ENCODE data around the gene AEBP1.

AEBP1 gene

DNA sequence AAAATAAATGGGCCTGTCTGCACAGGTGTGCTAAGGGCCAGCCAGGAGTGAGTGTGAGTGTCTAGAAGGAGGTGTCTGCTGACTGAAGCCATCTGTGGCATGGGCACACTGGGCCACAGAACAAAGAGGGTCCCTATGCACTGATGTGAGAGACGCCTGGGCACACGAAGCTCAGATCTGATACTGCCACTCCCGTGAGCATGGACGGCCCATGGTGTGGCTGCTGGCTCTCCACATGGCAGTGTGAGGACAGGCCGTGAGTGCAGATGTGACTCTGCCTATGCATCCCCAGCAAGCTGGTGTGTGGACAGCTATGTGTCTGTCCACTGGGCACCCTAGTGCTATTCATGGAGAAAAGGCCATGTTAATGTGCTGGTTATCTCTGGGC is 49.8 kb downstream of the AEBP1 start:
- H3K36me3 Mint-ChIP-seq = no peaks in the 10 kb centered on the region
- no peaks in the 10 kb centered on the region for H3K4me1 Mint-ChIP-seq (ENCODE audit: low read depth)
- no peak overlapping the region for H3K4me3 Mint-ChIP-seq
- H3K27me3 Mint-ChIP-seq = no peaks in the 10 kb centered on the region
- no peaks in the 10 kb centered on the region for H3K9me3 Mint-ChIP-seq (ENCODE audit: low read depth)
- no peak overlapping the region for H3K27ac Mint-ChIP-seq

GRCh38 chr7:44154703-44155102 is 50.6 kb downstream of the AEBP1 start:
- Mint-ChIP-seq H3K9me3 (ENCODE audit: low read depth) (no peaks in the 10 kb centered on the region), H3K36me3 (no peaks in the 10 kb centered on the region), H3K27me3 (no peaks in the 10 kb centered on the region), H3K4me3 (no peak overlapping the region), H3K4me1 (ENCODE audit: low read depth) (no peaks in the 10 kb centered on the region), H3K27ac (no peak overlapping the region)

GRCh38 chr7:44155191-44156185 is 51.3 kb downstream of the AEBP1 start:
- no peak overlapping the region for H3K27ac Mint-ChIP-seq
- H3K4me3 Mint-ChIP-seq = no peak overlapping the region
- no peaks in the 10 kb centered on the region for H3K4me1 Mint-ChIP-seq (ENCODE audit: low read depth)
- no peaks in the 10 kb centered on the region for H3K27me3 Mint-ChIP-seq
- H3K9me3 Mint-ChIP-seq (ENCODE audit: low read depth) = no peaks in the 10 kb centered on the region
- H3K36me3 Mint-ChIP-seq = no peaks in the 10 kb centered on the region

- H3K9me3 Mint-ChIP-seq (ENCODE audit: low read depth) = no peaks in the 10 kb centered on the region
- H3K27ac Mint-ChIP-seq = no peak overlapping the region
- no peaks in the 10 kb centered on the region for H3K4me1 Mint-ChIP-seq (ENCODE audit: low read depth)
- H3K36me3 Mint-ChIP-seq = no peaks in the 10 kb centered on the region
- no peaks in the 10 kb centered on the region for H3K27me3 Mint-ChIP-seq
- no peak overlapping the region for H3K4me3 Mint-ChIP-seq
Observed at GRCh38 chr7:44156453-44157010, 52.4 kb downstream of the AEBP1 start.

DNA sequence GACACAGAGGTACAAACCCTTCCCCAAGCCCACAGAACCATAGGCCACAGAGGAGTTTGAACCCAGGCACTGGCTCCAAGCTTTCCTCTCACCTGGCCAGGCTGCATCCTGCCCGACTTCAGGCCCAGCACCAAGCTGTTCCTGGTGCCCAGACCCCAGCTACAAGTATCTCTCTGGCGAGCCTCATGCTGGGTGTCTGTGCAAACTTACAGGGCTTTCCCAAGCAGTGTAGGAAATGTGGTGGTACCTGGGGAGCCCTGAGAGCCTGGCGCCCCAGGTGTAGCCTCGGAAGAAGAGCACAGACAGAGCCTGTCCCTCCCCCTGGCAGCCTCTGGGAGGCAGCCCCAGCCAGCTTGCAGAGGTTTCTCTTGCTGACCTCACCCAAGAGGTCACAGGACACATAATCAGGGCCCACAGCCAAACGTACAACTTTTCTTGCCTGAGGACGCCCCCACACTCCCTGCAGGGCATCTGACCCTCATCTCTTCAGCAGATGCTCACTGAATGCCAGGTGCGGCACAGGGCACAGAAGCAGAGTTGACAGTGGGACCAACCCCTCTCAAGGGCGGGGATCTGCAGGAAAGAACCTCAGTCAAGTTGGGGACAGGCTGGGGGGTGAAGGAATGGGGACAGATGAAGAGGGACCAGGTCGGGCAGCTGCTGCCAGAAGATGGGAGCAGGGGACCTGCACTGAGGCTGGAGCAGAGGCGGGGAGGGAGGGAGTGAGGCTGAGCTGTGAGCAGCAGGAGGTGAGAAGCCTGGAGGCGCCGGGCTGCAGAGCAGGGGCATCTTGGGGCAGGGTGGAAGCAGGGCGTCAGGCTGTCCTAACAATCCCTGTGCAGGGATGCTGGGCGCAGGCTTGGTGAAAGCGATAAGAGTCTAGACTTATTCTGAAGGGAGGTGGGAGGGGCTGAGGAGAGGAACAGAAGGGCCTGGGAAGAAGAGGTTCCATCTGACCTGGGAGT is 53.3 kb downstream of the AEBP1 start:
- Mint-ChIP-seq H3K27me3 (no peaks in the 10 kb centered on the region), H3K27ac (no peak overlapping the region), H3K4me1 (ENCODE audit: low read depth) (no peaks in the 10 kb centered on the region), H3K9me3 (ENCODE audit: low read depth) (no peaks in the 10 kb centered on the region), H3K36me3 (no peaks in the 10 kb centered on the region), H3K4me3 (no peak overlapping the region)

DNA sequence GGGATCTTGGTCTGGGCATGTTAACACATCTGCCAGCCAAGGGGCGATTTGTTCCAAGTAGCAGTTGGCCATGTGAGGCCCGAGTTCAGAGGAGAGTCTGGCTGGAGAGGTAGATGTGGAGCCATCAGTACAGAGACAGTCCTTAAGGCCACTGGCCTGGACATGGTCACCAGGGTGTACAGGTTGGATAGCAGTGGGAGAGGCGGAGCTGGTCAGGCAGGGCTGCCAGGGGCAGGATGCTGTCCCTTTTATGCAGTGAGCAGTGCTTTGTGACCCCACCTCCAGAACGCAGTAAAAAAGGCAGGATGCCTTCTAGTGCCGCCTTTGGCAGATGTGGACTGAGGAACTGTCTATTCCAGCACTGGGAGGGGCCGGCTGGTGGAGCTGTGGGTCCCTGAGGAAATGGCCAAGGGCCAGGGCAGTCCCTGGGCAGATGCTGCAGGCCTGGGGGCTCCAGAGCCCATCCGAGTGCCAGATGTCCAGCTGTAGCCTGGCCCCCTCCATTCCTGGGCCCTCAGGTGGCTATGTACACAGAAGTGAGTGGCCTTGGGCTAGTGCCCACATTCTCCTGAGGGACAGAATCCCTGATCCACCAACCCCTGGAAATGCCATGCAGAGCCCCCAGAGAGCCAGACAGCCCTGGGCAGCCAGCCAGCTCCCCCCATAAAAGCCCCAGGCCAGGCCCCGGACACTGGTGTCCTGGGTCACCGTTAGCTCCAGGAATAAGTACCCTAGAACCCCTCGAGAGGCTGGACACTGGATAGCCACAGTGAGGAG is 54.1 kb downstream of the AEBP1 start:
- Mint-ChIP-seq H3K9me3 (ENCODE audit: low read depth) (no peaks in the 10 kb centered on the region), H3K4me1 (ENCODE audit: low read depth) (no peaks in the 10 kb centered on the region), H3K36me3 (no peaks in the 10 kb centered on the region), H3K27ac (no peak overlapping the region), H3K4me3 (no peak overlapping the region), H3K27me3 (no peaks in the 10 kb centered on the region)

DNA sequence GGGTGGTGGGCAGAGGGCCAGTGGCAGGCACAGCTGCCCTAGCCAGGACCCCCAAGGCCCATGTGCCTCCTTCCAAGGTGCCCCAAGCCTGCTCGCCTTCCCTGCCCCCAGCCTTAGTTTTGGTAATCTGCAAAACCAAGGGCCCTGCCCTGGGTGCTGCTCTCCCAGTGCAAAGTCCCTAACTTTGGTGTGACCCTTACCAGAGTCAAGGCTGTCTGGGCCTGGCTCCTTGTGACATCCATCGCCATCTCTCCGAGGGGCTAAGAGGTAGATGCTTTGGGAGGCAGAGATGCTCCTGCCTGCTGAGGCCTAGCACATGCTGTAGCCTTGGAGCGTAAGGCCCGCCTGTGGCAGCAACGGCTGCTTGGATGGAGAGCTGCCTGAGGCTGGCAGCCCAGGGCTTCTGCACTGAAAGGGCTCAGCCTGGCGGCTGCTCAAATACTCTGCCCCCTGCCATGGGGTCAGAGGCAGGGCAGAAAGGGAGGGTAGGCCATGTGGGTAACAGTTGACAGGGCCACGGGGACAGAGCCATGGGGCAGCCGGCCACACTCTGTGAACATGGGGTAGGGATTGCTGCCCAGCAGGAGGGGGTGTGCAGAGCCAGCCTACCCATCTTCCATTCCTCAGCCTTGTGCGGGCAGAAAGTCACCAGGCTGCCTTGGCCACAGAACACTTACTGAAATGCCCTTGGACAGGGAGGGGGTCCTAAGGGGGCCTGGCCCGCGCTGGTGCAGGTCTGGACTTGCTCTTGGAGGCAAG is 54.9 kb downstream of the AEBP1 start:
- Mint-ChIP-seq H3K4me3 (no peak overlapping the region), H3K27me3 (no peaks in the 10 kb centered on the region), H3K36me3 (no peaks in the 10 kb centered on the region), H3K9me3 (ENCODE audit: low read depth) (no peaks in the 10 kb centered on the region), H3K4me1 (ENCODE audit: low read depth) (no peaks in the 10 kb centered on the region), H3K27ac (no peak overlapping the region)

DNA sequence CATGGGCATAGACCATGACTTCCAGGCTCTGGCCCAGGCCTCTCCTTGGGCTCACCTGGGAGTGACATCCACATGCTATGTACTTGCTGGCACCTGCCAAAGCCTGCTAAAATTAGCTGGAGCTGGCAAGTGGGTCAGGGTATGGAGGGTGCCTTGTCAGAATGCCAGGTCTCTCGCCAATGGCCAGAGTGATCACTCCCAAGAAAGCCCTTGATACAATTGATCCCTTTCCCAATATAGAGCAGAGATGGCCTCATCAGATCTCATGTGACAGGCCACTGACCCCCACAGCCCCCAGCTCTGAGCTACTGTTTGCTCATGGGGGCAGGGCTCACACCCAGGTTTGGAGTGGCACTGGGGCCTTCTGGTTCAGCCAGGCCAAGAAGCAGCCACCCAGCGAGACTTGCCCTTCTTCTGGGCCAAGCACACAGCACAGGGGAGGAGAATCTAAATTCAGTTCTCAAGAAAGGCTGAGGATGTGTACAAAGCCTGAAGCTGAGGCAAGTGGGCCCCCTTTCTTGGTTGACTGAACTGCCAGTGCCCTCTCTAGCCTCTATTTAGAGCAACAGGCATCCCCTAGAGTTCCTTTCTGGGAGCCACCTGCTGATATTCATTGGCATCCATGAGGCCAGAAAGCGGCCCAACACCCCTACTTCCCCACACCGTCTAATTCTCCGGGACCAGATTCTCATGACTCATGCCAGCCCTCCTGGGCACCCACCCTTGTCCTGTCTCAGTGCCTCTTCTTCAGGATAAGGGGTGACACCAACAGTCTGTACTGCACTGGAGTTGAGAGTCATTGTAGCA is 55.9 kb downstream of the AEBP1 start:
- H3K4me3 Mint-ChIP-seq = no peak overlapping the region
- no peaks in the 10 kb centered on the region for H3K36me3 Mint-ChIP-seq
- peaks cover 6% of the 10 kb centered on the region for H3K9me3 Mint-ChIP-seq (ENCODE audit: low read depth)
- no peaks in the 10 kb centered on the region for H3K27me3 Mint-ChIP-seq
- H3K27ac Mint-ChIP-seq = no peak overlapping the region
- no peaks in the 10 kb centered on the region for H3K4me1 Mint-ChIP-seq (ENCODE audit: low read depth)

GRCh38 chr7:44161371-44161770 is 57.2 kb downstream of the AEBP1 start:
- Mint-ChIP-seq H3K27me3 (no peaks in the 10 kb centered on the region), H3K4me1 (ENCODE audit: low read depth) (no peaks in the 10 kb centered on the region), H3K4me3 (no peak overlapping the region), H3K9me3 (ENCODE audit: low read depth) (peaks cover 6% of the 10 kb centered on the region), H3K36me3 (no peaks in the 10 kb centered on the region), H3K27ac (no peak overlapping the region)

DNA sequence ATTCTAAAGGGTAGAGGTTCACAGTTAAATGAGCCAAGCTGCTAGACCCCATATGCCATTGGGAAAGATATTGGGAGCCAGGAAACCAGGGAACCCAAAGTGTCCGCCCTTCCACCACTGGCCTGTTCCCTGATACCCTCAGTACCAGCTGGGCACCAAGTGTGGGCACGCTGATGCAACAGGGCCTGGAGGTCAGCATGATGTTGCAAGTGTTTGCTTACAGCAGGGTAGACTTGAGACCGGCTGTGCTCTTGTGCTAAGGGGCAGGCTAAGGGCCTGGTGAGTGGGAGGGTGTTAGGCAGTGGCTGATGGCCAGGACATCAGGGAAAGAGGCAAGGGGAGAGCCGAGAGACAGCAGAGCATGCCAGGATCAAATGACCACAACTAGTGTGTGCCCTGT is 58.0 kb downstream of the AEBP1 start:
- no peak overlapping the region for H3K4me3 Mint-ChIP-seq
- H3K4me1 Mint-ChIP-seq (ENCODE audit: low read depth) = peaks cover under 1% of the 10 kb centered on the region

DNA sequence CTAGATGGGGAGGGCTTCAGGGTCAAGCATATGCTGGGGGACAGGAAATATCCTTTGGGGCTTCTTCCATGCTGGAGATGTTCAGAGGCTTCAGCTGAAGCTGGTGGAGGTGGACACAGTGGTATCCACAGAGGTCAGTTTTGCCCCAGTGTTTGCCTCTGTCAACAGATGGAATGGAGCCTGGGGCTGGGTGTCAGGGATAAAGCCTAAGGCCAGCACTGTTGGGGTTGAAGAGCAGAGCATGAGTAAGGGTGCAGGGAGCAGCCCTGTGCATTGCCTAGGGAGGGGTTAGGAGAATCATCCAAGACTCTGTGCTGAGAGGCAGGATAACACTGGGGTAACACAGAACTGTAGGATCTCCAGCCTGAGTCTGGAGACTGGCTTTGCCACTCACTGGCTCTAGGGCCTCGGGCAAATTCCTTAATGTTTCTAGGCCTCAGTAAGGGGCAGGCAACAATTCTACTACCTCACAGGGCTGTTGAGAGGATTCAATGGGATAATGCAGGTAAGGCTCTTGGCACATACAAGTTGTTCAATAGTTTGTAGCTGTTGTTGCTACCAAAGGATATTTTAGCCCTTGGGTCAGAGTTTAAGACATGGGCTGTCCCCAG is 58.7 kb downstream of the AEBP1 start:
- Mint-ChIP-seq H3K9me3 (ENCODE audit: low read depth) (peaks cover 6% of the 10 kb centered on the region), H3K36me3 (no peaks in the 10 kb centered on the region), H3K4me1 (ENCODE audit: low read depth) (peaks cover 8% of the 10 kb centered on the region), H3K4me3 (no peak overlapping the region), H3K27ac (no peak overlapping the region), H3K27me3 (no peaks in the 10 kb centered on the region)

More for the DNA sequence above, 58.0 kb downstream of the AEBP1 start:
- Mint-ChIP-seq H3K27me3 (no peaks in the 10 kb centered on the region), H3K9me3 (ENCODE audit: low read depth) (peaks cover 6% of the 10 kb centered on the region), H3K27ac (no peak overlapping the region), H3K36me3 (no peaks in the 10 kb centered on the region)

DNA sequence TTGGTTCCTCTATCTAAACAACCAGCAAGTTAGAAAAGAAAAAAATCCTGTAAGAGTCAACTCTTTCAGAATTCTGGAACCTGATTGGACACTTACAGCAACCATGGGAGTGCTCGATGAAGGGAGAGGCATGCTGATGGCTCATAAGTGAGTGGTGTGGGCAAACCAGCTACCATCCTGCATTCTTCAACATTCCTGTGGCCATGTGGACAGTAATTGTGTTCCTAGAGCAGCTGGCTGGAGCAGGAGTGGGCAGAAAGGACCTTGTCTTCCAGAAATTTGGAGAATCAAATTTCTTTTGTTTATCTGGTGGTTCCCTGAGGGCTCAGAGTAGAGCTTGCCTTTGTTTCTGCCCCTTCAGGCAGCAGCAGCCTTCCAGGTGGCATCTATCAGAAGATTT is 59.4 kb downstream of the AEBP1 start:
- no peaks in the 10 kb centered on the region for H3K27me3 Mint-ChIP-seq

More for the DNA sequence above, 59.4 kb downstream of the AEBP1 start:
- H3K36me3 Mint-ChIP-seq = no peaks in the 10 kb centered on the region
- no peak overlapping the region for H3K27ac Mint-ChIP-seq
- peaks cover 6% of the 10 kb centered on the region for H3K9me3 Mint-ChIP-seq (ENCODE audit: low read depth)
- H3K4me3 Mint-ChIP-seq = no peak overlapping the region
- H3K4me1 Mint-ChIP-seq (ENCODE audit: low read depth) = peaks cover 8% of the 10 kb centered on the region
